ENCODE results near the gene RAB9A.

RAB9A gene

DNA sequence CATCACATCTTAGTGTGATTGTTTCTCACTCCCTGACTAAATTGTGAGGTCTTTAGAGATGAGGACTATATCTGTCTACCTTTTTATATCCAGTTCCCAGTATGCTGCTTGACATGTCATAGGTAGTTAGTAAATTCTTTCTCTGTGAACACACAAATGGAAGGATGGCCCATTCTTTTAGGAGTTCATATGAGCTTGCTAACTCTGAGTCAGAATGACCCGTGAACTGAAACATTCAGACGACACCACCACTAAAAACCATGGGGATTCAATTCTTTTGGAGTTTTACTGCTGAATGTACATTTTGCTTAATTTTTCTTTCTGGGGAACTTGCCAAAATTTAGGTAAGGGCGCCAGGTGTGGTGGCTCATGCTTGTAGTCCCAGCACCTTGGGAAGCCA lies 59.6 kb downstream of the RAB9A start:
- no peak for DNase-seq (ENCODE audit: low spot score)

DNA sequence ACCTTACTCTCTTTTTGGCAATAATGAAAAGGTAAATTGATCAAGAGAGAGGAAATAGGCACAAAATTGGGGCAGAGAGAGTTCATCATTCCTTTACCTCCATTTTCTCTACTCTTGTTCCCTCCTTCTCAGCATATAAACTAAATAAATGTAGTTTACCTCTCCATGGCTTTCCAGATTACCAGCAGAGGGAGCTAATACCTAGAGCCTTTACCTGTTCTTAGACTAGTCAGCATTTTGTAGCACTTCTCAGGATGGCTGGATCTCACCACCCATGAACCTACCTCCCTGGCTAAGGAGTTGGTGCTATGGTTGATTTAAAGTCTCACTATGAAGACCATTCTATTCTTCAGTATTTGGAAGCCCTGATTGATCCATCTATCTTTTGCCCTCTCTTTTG lies 61.3 kb downstream of the RAB9A start:
- no peak for DNase-seq (ENCODE audit: low spot score)

GRCh38 chrX:13750812-13751211 lies 61.9 kb downstream of the RAB9A start:
- DNase-seq (ENCODE audit: low spot score): no peak

DNA sequence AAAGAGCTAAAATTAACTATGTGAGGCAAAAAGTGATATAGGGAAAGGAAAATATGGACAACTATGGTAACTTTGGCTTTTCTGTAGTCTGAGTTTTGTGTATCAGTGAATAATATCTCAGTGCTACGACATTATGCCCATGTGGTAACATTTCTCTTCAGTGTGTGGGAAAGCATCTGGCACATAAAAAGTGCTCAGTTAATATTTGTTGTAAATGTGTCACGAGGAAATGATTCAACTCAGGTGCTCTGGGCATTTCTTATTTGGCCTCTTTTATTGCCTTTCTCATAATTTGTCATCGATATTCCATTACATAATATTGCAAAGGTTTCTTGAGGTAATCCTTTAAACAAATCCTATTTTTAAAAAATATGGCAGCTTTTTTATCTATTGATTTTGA lies 63.2 kb downstream of the RAB9A start:
- DNase-seq (ENCODE audit: low spot score): no peak

GRCh38 chrX:13752646-13753045 lies 63.7 kb downstream of the RAB9A start:
- no peak for DNase-seq (ENCODE audit: low spot score)

DNA sequence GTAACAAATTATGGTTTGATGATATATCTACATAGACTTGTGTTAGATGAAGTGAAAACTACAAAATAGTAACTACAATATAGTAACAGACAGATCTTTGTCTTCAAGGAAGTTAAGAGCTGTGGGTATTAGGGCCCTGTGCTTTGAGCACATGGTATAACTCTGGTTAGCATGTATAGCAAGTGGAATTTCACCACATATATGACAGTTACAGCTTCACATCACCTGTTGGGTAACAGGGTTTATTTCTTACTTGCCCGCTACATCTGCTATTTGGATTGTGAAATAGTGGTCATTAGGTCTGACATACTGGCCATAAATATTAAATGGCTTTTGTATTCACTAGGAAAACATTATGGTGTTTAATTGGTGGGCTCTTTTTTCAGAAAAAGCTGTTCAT lies 65.8 kb downstream of the RAB9A start:
- no peak for DNase-seq (ENCODE audit: low spot score)

GRCh38 chrX:13755254-13755653 lies 66.3 kb downstream of the RAB9A start:
- DNase-seq (ENCODE audit: low spot score): no peak

- no peak for DNase-seq (ENCODE audit: low spot score)
These were observed 67.5 kb downstream of the RAB9A start for GRCh38 chrX:13756381-13756780.

DNA sequence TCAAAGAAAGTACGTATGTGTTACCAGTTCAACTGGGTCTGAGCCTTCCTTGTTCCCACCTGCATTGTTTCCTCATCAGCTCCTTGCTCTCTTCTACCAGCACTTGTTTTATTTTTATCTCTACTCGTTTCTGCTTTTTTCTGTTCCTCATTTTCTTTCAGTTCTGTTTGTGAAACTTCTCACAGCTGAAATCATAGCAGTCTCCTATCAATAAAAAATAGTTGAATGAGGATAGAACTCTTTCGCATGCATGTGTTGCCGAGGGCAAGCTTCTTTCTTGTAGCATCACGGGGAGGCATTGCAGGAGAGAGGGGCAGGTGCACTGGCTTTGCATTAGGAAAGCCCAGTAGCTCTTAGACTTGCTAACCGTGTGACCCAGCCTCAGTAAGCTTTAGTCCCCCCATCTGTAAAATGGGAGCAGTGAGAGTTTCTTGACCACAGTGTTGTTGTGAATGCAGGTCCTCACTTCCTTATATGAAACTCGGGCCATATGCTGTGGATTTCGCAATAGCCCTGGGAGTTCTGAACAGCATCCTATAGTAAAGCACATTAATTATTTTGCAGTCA lies 70.3 kb downstream of the RAB9A start:
- no peak for DNase-seq (ENCODE audit: low spot score)

All from ecto neural progenitor cell (in vitro differentiated cells).